OCI-LY3 (cell line): Measurements from ENCODE around the gene TTC28.

ENCODE experiments used
- EZH2phosphoT487 ChIP-seq: fragments of 200-600 bp; shearing (Covaris generic); IDR thresholded peaks from 2 replicates; pipeline ENCODE4 v1.6.1; 2018; ENCODE audit warnings: antibody characterized with exemption, mixed run types, low read depth
- TF ChIP-seq, protein P1 (sequence below): fragments of 200-600, 300-600 bp; sonication (generic); IDR thresholded peaks from 2 replicates; pipeline ENCODE4 v1.5.1; 2014; ENCODE audit warnings: antibody characterized with exemption, low read length, low read depth

DNA sequence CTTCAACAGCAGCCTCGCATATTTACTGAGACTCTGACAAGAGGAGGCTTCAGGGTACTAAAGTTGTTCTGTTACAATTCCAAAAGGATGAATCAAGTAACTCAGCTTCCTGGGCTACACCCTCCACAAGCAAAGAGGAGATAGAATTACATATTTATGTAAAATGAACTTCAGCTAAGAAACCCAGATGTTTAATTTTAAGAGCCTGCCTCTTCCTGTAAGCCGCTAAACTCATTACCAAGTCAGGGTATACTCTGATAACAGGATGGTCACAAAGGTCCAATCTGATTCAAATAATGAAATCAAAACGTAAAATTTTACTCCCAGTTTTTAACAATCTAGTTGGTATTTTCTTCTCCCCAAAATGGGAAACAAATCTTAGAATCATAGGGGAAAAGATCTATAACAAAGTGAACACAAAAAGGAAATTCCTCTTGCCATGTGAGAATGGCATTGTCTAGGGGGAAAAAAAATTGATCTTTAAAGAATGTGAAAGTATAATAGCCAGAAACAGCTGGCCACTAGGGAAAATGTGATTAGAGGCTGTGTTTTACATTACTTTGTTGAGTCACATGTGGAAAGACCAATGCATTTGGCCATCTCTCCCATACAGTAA is 31.0 kb upstream of the TTC28 start:
- TF ChIP-seq, protein P1, sequence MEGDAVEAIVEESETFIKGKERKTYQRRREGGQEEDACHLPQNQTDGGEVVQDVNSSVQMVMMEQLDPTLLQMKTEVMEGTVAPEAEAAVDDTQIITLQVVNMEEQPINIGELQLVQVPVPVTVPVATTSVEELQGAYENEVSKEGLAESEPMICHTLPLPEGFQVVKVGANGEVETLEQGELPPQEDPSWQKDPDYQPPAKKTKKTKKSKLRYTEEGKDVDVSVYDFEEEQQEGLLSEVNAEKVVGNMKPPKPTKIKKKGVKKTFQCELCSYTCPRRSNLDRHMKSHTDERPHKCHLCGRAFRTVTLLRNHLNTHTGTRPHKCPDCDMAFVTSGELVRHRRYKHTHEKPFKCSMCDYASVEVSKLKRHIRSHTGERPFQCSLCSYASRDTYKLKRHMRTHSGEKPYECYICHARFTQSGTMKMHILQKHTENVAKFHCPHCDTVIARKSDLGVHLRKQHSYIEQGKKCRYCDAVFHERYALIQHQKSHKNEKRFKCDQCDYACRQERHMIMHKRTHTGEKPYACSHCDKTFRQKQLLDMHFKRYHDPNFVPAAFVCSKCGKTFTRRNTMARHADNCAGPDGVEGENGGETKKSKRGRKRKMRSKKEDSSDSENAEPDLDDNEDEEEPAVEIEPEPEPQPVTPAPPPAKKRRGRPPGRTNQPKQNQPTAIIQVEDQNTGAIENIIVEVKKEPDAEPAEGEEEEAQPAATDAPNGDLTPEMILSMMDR: no peak
- no peak for TF ChIP-seq EZH2phosphoT487
